ENCODE data around the gene ZCWPW2. TPM values are rescaled to one million over a fixed set of nuclear protein-coding genes. Genes with fewer than 3 reads are reported as not detected.

ZCWPW2 gene
- total RNA-seq, 4 donors from 2014 or later, result 0.38 to 1.3 (median 0.70) TPM

DNA sequence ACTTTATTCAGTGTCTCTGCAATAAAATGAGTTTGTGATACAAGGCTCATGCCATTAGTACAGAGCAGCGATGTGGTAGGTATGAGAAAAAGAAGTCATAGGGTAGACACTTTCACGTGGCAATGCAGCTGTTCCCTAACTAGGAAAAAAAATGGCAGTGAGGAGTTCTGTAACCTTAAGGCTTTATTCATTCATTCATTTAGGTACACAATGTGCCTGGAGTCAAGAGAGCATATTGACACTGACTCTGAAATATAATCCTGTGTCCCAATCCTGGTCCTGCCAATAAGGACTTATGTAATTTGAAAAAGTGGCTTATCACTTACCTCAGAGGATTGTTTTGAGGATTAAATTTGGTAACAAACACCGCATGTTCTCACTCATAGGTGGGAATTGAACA lies 173.1 kb downstream of the ZCWPW2 start:
- TF ChIP-seq, protein P1, sequence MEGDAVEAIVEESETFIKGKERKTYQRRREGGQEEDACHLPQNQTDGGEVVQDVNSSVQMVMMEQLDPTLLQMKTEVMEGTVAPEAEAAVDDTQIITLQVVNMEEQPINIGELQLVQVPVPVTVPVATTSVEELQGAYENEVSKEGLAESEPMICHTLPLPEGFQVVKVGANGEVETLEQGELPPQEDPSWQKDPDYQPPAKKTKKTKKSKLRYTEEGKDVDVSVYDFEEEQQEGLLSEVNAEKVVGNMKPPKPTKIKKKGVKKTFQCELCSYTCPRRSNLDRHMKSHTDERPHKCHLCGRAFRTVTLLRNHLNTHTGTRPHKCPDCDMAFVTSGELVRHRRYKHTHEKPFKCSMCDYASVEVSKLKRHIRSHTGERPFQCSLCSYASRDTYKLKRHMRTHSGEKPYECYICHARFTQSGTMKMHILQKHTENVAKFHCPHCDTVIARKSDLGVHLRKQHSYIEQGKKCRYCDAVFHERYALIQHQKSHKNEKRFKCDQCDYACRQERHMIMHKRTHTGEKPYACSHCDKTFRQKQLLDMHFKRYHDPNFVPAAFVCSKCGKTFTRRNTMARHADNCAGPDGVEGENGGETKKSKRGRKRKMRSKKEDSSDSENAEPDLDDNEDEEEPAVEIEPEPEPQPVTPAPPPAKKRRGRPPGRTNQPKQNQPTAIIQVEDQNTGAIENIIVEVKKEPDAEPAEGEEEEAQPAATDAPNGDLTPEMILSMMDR (IDR thresholded peaks at IDR 0.05; ENCODE audit: low read depth), result no peak

- TF ChIP-seq, protein P1 (IDR thresholded peaks at IDR 0.05; ENCODE audit: low read depth), result no peak
These were observed 193.8 kb downstream of the ZCWPW2 start for GRCh38 chr3:28542351-28542750.

- TF ChIP-seq, protein P1 (IDR thresholded peaks at IDR 0.05; ENCODE audit: low read depth), result no peak
These were observed 195.7 kb downstream of the ZCWPW2 start for GRCh38 chr3:28544236-28544635.

GRCh38 chr3:28544831-28545230 lies 196.3 kb downstream of the ZCWPW2 start:
- TF ChIP-seq, protein P1 (IDR thresholded peaks at IDR 0.05; ENCODE audit: low read depth), result no peak

DNA sequence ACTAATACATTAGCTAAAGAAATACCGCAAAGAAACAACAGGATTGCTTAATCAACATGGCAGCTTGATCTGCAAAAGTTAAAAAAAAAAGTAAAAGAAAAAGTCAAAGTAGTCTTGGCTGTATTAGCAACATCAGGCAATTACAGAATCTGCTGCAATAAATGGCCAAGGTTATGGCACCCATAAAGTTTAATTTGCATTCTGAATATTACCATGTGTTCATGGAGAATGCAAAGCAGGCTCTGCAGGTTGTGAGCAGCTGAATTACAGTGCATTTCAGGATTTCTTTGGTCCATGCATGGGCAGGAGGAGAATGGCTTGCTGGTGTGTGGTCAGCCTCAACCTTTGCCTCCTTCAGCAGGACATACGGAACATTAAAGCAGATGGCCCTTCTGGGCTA lies 199.2 kb downstream of the ZCWPW2 start:
- TF ChIP-seq, protein P1 (IDR thresholded peaks at IDR 0.05; ENCODE audit: low read depth), result no peak

GRCh38 chr3:28553175-28553574 lies 204.7 kb downstream of the ZCWPW2 start:
- TF ChIP-seq, protein P1 (IDR thresholded peaks at IDR 0.05; ENCODE audit: low read depth), result no peak

GRCh38 chr3:28556195-28556594 lies 207.7 kb downstream of the ZCWPW2 start:
- TF ChIP-seq, protein P1 (IDR thresholded peaks at IDR 0.05; ENCODE audit: low read depth), result no peak
